ENCODE measurements around the gene LCOR. TPM values are rescaled to one million over a fixed set of nuclear protein-coding genes. Genes with fewer than 3 reads are reported as not detected.

Gene LCOR
- total and polyA plus RNA-seq, 2 of the 13 experiments (the other 11 are each of a cell fraction or from before 2014, with no cell fraction given): 12.4 to 23.7 TPM

DNA sequence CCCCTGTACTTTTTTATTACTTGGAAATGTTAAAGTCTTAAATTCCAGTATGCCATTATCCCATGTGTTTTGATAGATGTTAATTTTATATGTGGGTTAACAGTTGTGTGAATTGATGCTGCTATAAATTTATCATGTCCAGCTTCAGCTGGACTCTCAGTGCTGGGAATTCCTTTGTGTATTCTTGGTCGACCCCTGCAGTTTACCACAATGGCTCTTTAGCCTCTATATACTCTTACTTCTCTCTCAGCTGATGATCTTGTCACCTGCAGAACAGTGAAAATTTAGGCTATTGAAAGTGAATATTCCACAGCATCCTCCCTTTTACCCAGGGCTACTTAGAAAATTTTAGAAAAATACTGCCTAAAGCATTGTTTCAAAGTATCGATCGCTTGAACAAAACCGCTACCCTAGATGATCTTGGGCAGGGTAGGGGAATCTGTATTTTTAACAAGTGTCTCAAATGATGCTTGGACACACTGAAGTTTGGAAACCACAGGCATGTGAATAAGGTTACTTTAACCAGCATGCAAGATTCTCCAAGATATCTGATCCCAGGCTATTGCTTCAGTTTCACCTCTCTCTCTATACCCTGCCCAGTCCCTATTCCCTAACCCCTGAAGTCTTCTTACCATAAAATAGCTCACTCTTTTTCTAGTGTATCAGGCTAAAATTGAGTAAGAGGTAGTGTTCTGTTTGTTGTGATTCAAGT, 25.4 kb downstream of the LCOR start:
- Histone ChIP-seq H3K79me2 (ENCODE audit: insufficient read depth, low read length) (peaks cover 96% of the 10 kb centered on the region), H2AFZ (ENCODE audit: low read length) (no peak overlapping the region), H3K27me3 (ENCODE audit: control insufficient read depth in 1 of 2, insufficient read depth in 2 of 2, low read length in 2 of 2) (no peaks in the 10 kb centered on the region), H3K9me3 (ENCODE audit: low read length) (no peaks in the 10 kb centered on the region), H4K20me1 (ENCODE audit: insufficient read depth, low read length) (peaks cover 15% of the 10 kb centered on the region), H3K9ac (ENCODE audit: insufficient read depth, low read depth, low read length) (no peak overlapping the region), H3K4me3 (replicated peaks in 1 of 3; ENCODE audit: insufficient read depth in 1 of 3, low read depth in 2 of 3, low read length in 3 of 3) (no peak overlapping the region), H3K4me2 (ENCODE audit: low read depth, low read length) (no peak overlapping the region), H3K27ac (ENCODE audit: extremely low read length, insufficient read depth, low read length) (no peak overlapping the region), H3K36me3 (replicated peaks in 1 of 2; ENCODE audit: control insufficient read depth in 1 of 2, insufficient read depth in 2 of 2, low read length in 2 of 2) (peaks cover 6 to 14% of the 10 kb centered on the region in 2 experiments), H3K4me1 (ENCODE audit: insufficient read depth, low read length) (peaks cover 38% of the 10 kb centered on the region)
- CTCF ChIA-PET (ENCODE audit: low intra/inter-chr PET ratio, low total read pairs): no interaction called here
- no peak for FAIRE-seq
- DNase-seq (ENCODE audit: low spot score): no peak
- TF ChIP-seq, protein P1, sequence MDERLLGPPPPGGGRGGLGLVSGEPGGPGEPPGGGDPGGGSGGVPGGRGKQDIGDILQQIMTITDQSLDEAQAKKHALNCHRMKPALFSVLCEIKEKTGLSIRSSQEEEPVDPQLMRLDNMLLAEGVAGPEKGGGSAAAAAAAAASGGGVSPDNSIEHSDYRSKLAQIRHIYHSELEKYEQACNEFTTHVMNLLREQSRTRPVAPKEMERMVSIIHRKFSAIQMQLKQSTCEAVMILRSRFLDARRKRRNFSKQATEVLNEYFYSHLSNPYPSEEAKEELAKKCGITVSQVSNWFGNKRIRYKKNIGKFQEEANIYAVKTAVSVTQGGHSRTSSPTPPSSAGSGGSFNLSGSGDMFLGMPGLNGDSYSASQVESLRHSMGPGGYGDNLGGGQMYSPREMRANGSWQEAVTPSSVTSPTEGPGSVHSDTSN (CRISPR knock-in tag; IDR thresholded peaks at IDR 0.05): no peak
- TF ChIP-seq ZSCAN22 (CRISPR knock-in tag; IDR thresholded peaks at IDR 0.05) (no peak), KLF16 (CRISPR knock-in tag; IDR thresholded peaks at IDR 0.05) (no peak), MAZ (IDR thresholded peaks at IDR 0.05; ENCODE audit: borderline replicate concordance, low read depth, low read length) (no peak), MAZ (CRISPR knock-in tag; IDR thresholded peaks at IDR 0.05; ENCODE audit: low read depth) (no peak), ZNF251 (CRISPR knock-in tag; IDR thresholded peaks at IDR 0.05) (no peak), PHF21A (CRISPR knock-in tag; IDR thresholded peaks at IDR 0.05) (no peak), CCDC6 (CRISPR knock-in tag; IDR thresholded peaks at IDR 0.05) (no peak)
- TF ChIP-seq, protein P2, sequence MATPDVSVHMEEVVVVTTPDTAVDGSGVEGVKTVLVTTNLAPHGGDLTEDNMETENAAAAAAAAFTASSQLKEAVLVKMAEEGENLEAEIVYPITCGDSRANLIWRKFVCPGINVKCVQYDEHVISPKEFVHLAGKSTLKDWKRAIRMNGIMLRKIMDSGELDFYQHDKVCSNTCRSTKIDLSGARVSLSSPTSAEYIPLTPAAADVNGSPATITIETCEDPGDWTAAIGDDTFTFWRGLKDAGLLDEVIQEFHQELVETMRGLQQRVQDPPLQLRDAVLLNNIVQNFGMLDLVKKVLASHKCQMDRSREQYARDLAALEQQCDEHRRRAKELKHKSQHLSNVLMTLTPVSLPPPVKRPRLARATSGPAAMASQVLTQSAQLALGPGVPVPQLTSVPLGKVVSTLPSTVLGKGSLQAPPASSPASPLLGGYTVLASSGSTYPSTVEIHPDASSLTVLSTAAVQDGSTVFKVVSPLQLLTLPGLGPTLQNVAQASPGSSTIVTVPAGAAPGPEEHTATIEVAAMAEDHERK (CRISPR knock-in tag; IDR thresholded peaks at IDR 0.05; ENCODE audit: low read depth): no peak
- TF ChIP-seq, protein P3, sequence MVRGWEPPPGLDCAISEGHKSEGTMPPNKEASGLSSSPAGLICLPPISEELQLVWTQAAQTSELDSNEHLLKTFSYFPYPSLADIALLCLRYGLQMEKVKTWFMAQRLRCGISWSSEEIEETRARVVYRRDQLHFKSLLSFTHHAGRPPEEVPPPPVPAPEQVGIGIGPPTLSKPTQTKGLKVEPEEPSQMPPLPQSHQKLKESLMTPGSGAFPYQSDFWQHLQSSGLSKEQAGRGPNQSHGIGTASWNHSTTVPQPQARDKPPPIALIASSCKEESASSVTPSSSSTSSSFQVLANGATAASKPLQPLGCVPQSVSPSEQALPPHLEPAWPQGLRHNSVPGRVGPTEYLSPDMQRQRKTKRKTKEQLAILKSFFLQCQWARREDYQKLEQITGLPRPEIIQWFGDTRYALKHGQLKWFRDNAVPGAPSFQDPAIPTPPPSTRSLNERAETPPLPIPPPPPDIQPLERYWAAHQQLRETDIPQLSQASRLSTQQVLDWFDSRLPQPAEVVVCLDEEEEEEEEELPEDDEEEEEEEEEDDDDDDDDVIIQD (CRISPR knock-in tag; IDR thresholded peaks at IDR 0.05; ENCODE audit: low read depth): no peak
- in situ Hi-C loops (cut with HindIII; ENCODE audit: extremely low pct_ligation_motif_present, low pct_unique_long_range_greater_than_20kb): no loop called here
- no TSS peak for BruUV-seq (replicated peaks)
- intact Hi-C loops (cut with micrococcal nuclease; ENCODE audit: unreplicated experiment): no loop called here
- POLR2A ChIA-PET: no interaction called here
- 93% methylated on average over 4 of the region's 4 CpGs for WGBS (ENCODE audit: low lambda C conversion rate)
- no peak for ATAC-seq
